ENCODE results near the gene PARD3B. TPM values are rescaled to one million over a fixed set of nuclear protein-coding genes. Genes with fewer than 3 reads are reported as not detected.

The PARD3B gene
- polyA plus RNA-seq, 3 donors: not detected

GRCh38 chr2:205496370-205496769, 951.1 kb downstream of the PARD3B start:
- H3K4me1 Mint-ChIP-seq: peaks cover 3% of the 10 kb centered on the region
- H3K27ac ChIP-seq (ENCODE audit: low read depth in 1 of 2, low read length in 2 of 2): no peak overlapping the region
- peaks cover 0 to 5% of the 10 kb centered on the region in 2 donors for H3K9me3 ChIP-seq (replicated peaks in 1 of 2; ENCODE audit: control insufficient read depth in 1 of 2, insufficient read depth in 1 of 2, low read length in 2 of 2)
- no peak overlapping the region for H3K4me3 ChIP-seq (replicated peaks in 1 of 3; ENCODE audit: low read depth in 2 of 3, low read length in 3 of 3)
- H3K27ac Mint-ChIP-seq: no peak overlapping the region
- WGBS (ENCODE audit: insufficient coverage): no CpG with 5 or more reads among the region's 1 CpG
- TF ChIP-seq CTCF (IDR thresholded peaks at IDR 0.05): no peak
- H3K36me3 ChIP-seq (replicated peaks in 1 of 2; ENCODE audit: control insufficient read depth in 1 of 2, insufficient read depth in 2 of 2, low read length in 2 of 2): no peaks in the 10 kb centered on the region
- no peak overlapping the region for H3K9ac ChIP-seq (ENCODE audit: insufficient read depth, low read length, poor library complexity, severe bottlenecking)
- peaks cover 0 to 3% (median 2%) of the 10 kb centered on the region in 3 donors for H3K27me3 Mint-ChIP-seq (ENCODE audit: low read depth in 3 of 3)
- no peaks in the 10 kb centered on the region for H4K20me1 ChIP-seq (ENCODE audit: insufficient read depth, low read length)
- H3K4me1 ChIP-seq (ENCODE audit: control insufficient read depth in 1 of 2, insufficient read depth in 2 of 2, low read length in 2 of 2): no peaks in the 10 kb centered on the region
- H3K36me3 Mint-ChIP-seq: no peaks in the 10 kb centered on the region
- DNase-seq: no peak
- H3K9me3 Mint-ChIP-seq: peaks cover 0 to 4% (median 2%) of the 10 kb centered on the region in 7 donors
- no peak overlapping the region for H3K4me3 Mint-ChIP-seq
- no peaks in the 10 kb centered on the region for H3K79me2 ChIP-seq (ENCODE audit: insufficient read depth, low read length)
- no peak overlapping the region for H2AFZ ChIP-seq (ENCODE audit: insufficient read depth, low read depth, low read length, poor library complexity, severe bottlenecking)
- no peak overlapping the region for H3K4me2 ChIP-seq (replicated peaks; ENCODE audit: extremely low read depth, low read length, poor library complexity, severe bottlenecking)
- intact Hi-C loops (cut with micrococcal nuclease): no loop called here
- H3K27me3 ChIP-seq (ENCODE audit: control insufficient read depth in 2 of 2, insufficient read depth in 2 of 2, low read length in 2 of 2): no peaks in the 10 kb centered on the region

GRCh38 chr2:205496772-205497171, 951.5 kb downstream of the PARD3B start:
- Histone ChIP-seq H3K36me3 (replicated peaks in 1 of 2; ENCODE audit: control insufficient read depth in 1 of 2, insufficient read depth in 2 of 2, low read length in 2 of 2) (no peaks in the 10 kb centered on the region), H3K9me3 (replicated peaks in 1 of 2; ENCODE audit: control insufficient read depth in 1 of 2, insufficient read depth in 1 of 2, low read length in 2 of 2) (peaks cover 0 to under 1% of the 10 kb centered on the region in 2 donors), H2AFZ (ENCODE audit: insufficient read depth, low read depth, low read length, poor library complexity, severe bottlenecking) (no peak overlapping the region), H3K4me1 (ENCODE audit: control insufficient read depth in 1 of 2, insufficient read depth in 2 of 2, low read length in 2 of 2) (no peaks in the 10 kb centered on the region), H3K27me3 (ENCODE audit: control insufficient read depth in 2 of 2, insufficient read depth in 2 of 2, low read length in 2 of 2) (no peaks in the 10 kb centered on the region), H3K4me3 (replicated peaks in 1 of 3; ENCODE audit: low read depth in 2 of 3, low read length in 3 of 3) (no peak overlapping the region), H4K20me1 (ENCODE audit: insufficient read depth, low read length) (no peaks in the 10 kb centered on the region), H3K4me2 (replicated peaks; ENCODE audit: extremely low read depth, low read length, poor library complexity, severe bottlenecking) (no peak overlapping the region), H3K27ac (ENCODE audit: low read depth in 1 of 2, low read length in 2 of 2) (no peak overlapping the region), H3K79me2 (ENCODE audit: insufficient read depth, low read length) (no peaks in the 10 kb centered on the region), H3K9ac (ENCODE audit: insufficient read depth, low read length, poor library complexity, severe bottlenecking) (no peak overlapping the region)
- H3K27me3 Mint-ChIP-seq (ENCODE audit: low read depth in 3 of 3): peaks cover 0 to 3% (median 2%) of the 10 kb centered on the region in 3 donors
- DNase-seq: no peak
- H3K9me3 Mint-ChIP-seq: peaks cover 0 to 2% (median 0%) of the 10 kb centered on the region in 7 donors
- 96% methylated on average over 6 of the region's 6 CpGs for WGBS (ENCODE audit: insufficient coverage)
- H3K27ac Mint-ChIP-seq: no peak overlapping the region
- no peaks in the 10 kb centered on the region for H3K36me3 Mint-ChIP-seq
- intact Hi-C loops (cut with micrococcal nuclease): no loop called here
- TF ChIP-seq CTCF (IDR thresholded peaks at IDR 0.05): no peak
- peaks cover 3% of the 10 kb centered on the region for H3K4me1 Mint-ChIP-seq
- no peak overlapping the region for H3K4me3 Mint-ChIP-seq

Data from CD14-positive monocyte (primary cell).